Measurements from ENCODE around the gene CXCR6. TPM values are rescaled to one million over a fixed set of nuclear protein-coding genes. Genes with fewer than 3 reads are reported as not detected.

CXCR6 gene
- polyA plus RNA-seq, 1 experiment = not detected

GRCh38 chr3:45915059-45915439 is 28.2 kb upstream of the CXCR6 start:
- CTCF ChIA-PET = interaction anchor here (0.6 to 1.2 kb wide), 2 partner anchors 15 to 129 kb away, joined by 3 read pairs; no protein-coding TSS in a partner anchor
- POLR2A ChIA-PET = no interaction called here
- H3K27me3 ChIP-seq (ENCODE audit: control insufficient read depth, insufficient read depth, low read length) = no peaks in the 10 kb centered on the region
- no peaks in the 10 kb centered on the region; the same call in 1 of the 2 replicates for H3K36me3 ChIP-seq (ENCODE audit: control insufficient read depth, insufficient read depth, low read length)
- DNase-seq (ENCODE audit: low read depth) = no peak
- no peak for TF ChIP-seq CTCF (IDR thresholded peaks at IDR 0.05; ENCODE audit: insufficient read depth, low read depth, low read length)
- H3K4me3 ChIP-seq (ENCODE audit: low read depth, low read length) = no peak overlapping the region

GRCh38 chr3:45915518-45916231 is 27.6 kb upstream of the CXCR6 start:
- H3K27me3 ChIP-seq (ENCODE audit: control insufficient read depth, insufficient read depth, low read length) = no peaks in the 10 kb centered on the region
- DNase-seq (ENCODE audit: low read depth) = peak; percentile 68
- ChIA-PET CTCF (interaction anchor here (0.6 to 1.2 kb wide), 3 partner anchors 8 to 128 kb away, joined by 3 read pairs; no protein-coding TSS in a partner anchor), POLR2A (no interaction called here)
- no peak overlapping the region for H3K4me3 ChIP-seq (ENCODE audit: low read depth, low read length)
- no peak for TF ChIP-seq CTCF (IDR thresholded peaks at IDR 0.05; ENCODE audit: insufficient read depth, low read depth, low read length)
- no peaks in the 10 kb centered on the region; the same call in 1 of the 2 replicates for H3K36me3 ChIP-seq (ENCODE audit: control insufficient read depth, insufficient read depth, low read length)

- H3K36me3 ChIP-seq (ENCODE audit: control insufficient read depth, insufficient read depth, low read length) = peaks cover 1% of the 10 kb centered on the region; the same call in 1 of the 2 replicates
- CTCF ChIA-PET = interaction anchor here (1.0 to 1.3 kb wide), 2 partner anchors 10 to 162 kb away, joined by 3 to 4 read pairs; no protein-coding TSS in a partner anchor
These were observed 25.9 kb upstream of the CXCR6 start for GRCh38 chr3:45917146-45917898.

GRCh38 chr3:45921158-45922038 is 21.9 kb upstream of the CXCR6 start:
- H3K4me3 ChIP-seq (ENCODE audit: low read depth, low read length) = no peak overlapping the region
- POLR2A ChIA-PET = no interaction called here
- DNase-seq (ENCODE audit: low read depth) = no peak
- CTCF ChIA-PET = interaction anchor here (0.8 to 3.8 kb wide), 5 partner anchors 12 to 160 kb away, joined by 3 to 11 read pairs (median 6); no protein-coding TSS in a partner anchor
- TF ChIP-seq CTCF (IDR thresholded peaks at IDR 0.05; ENCODE audit: insufficient read depth, low read depth, low read length) = no peak
- H3K36me3 ChIP-seq (ENCODE audit: control insufficient read depth, insufficient read depth, low read length) = peaks cover 5% of the 10 kb centered on the region; the same call in 1 of the 2 replicates
- no peaks in the 10 kb centered on the region for H3K27me3 ChIP-seq (ENCODE audit: control insufficient read depth, insufficient read depth, low read length)

More at GRCh38 chr3:45917146-45917898, 25.9 kb upstream of the CXCR6 start:
- no peak for DNase-seq (ENCODE audit: low read depth)
- H3K4me3 ChIP-seq (ENCODE audit: low read depth, low read length) = no peak overlapping the region
- TF ChIP-seq CTCF (IDR thresholded peaks at IDR 0.05; ENCODE audit: insufficient read depth, low read depth, low read length) = no peak
- H3K27me3 ChIP-seq (ENCODE audit: control insufficient read depth, insufficient read depth, low read length) = no peaks in the 10 kb centered on the region
- POLR2A ChIA-PET = no interaction called here
